Adipocyte (in vitro differentiated cells): ENCODE data around the gene ZDHHC3.

Experiments used
- DNase-seq: peaks from one replicate; pipeline ENCODE4 v3.0.0-alpha.2; 2015; ENCODE audit warnings: low read depth
- H3K27me3 ChIP-seq: replicated peaks from 2 replicates; pipeline ENCODE4 v1.7.0; 2013; ENCODE audit warnings: mild to moderate bottlenecking, low read length, moderate library complexity; ENCODE audit not compliant: control insufficient read depth, insufficient read depth
- H3K36me3 ChIP-seq: 2 replicates; pipeline ENCODE4 v1.7.0; 2013; ENCODE audit warnings: low read length, mild to moderate bottlenecking, moderate library complexity; ENCODE audit not compliant: control insufficient read depth, insufficient read depth, severe bottlenecking
- H3K4me1 ChIP-seq: 2 replicates; pipeline ENCODE4 v1.7.0; 2013; ENCODE audit warnings: mild to moderate bottlenecking, low read length, moderate library complexity; ENCODE audit not compliant: control insufficient read depth, insufficient read depth
- H3K4me3 ChIP-seq: 2 replicates; pipeline ENCODE4 v1.7.0; 2013; ENCODE audit warnings: mild to moderate bottlenecking, low read length, moderate library complexity
- H3K9ac ChIP-seq: 2 replicates; pipeline ENCODE4 v1.7.0; 2013; ENCODE audit warnings: mild to moderate bottlenecking, low read length, moderate library complexity
- H3K9me3 ChIP-seq: 2 replicates; pipeline ENCODE4 v1.7.0; 2013; ENCODE audit warnings: mild to moderate bottlenecking, low read length, moderate library complexity; ENCODE audit not compliant: control insufficient read depth

Gene ZDHHC3

GRCh38 chr3:44981751-44982150 is 5.8 kb upstream of the ZDHHC3 start:
- no peak overlapping the region for H3K4me3 ChIP-seq
- no peak for DNase-seq
- H3K4me1 ChIP-seq = peaks cover 50% of the 10 kb centered on the region
- H3K9me3 ChIP-seq = no peaks in the 10 kb centered on the region
- no peaks in the 10 kb centered on the region for H3K27me3 ChIP-seq
- no peak overlapping the region for H3K9ac ChIP-seq
- H3K36me3 ChIP-seq = no peaks in the 10 kb centered on the region

- H3K9ac ChIP-seq = no peak overlapping the region
- no peaks in the 10 kb centered on the region for H3K36me3 ChIP-seq
- DNase-seq = no peak
- H3K9me3 ChIP-seq = no peaks in the 10 kb centered on the region
- no peaks in the 10 kb centered on the region for H3K27me3 ChIP-seq
- H3K4me1 ChIP-seq = peaks cover 50% of the 10 kb centered on the region
- no peak overlapping the region for H3K4me3 ChIP-seq
Measured at GRCh38 chr3:44981220-44981619, 5.2 kb upstream of the ZDHHC3 start.

- Histone ChIP-seq H3K4me1 (peaks cover 45% of the 10 kb centered on the region), H3K27me3 (no peaks in the 10 kb centered on the region), H3K9ac (peak overlapping the region; percentile 90), H3K36me3 (no peaks in the 10 kb centered on the region), H3K9me3 (no peaks in the 10 kb centered on the region), H3K4me3 (peak overlapping the region; percentile 89)
- DNase-seq = no peak
Measured at GRCh38 chr3:44974416-44974815, 1.6 kb downstream of the ZDHHC3 start.

- Histone ChIP-seq H3K9me3 (no peaks in the 10 kb centered on the region), H3K36me3 (peaks cover 8% of the 10 kb centered on the region), H3K4me1 (peaks cover 21% of the 10 kb centered on the region), H3K27me3 (no peaks in the 10 kb centered on the region), H3K4me3 (no peak overlapping the region), H3K9ac (no peak overlapping the region)
- DNase-seq = no peak
Measured at GRCh38 chr3:44970926-44971490, 5.0 kb downstream of the ZDHHC3 start.

GRCh38 chr3:44969828-44970179 is 6.2 kb downstream of the ZDHHC3 start:
- Histone ChIP-seq H3K9me3 (no peaks in the 10 kb centered on the region), H3K27me3 (no peaks in the 10 kb centered on the region), H3K4me1 (peaks cover 20% of the 10 kb centered on the region), H3K36me3 (peaks cover 8% of the 10 kb centered on the region), H3K4me3 (no peak overlapping the region), H3K9ac (no peak overlapping the region)
- DNase-seq = no peak

- H3K36me3 ChIP-seq = peaks cover 8% of the 10 kb centered on the region
- H3K27me3 ChIP-seq = no peaks in the 10 kb centered on the region
- H3K4me1 ChIP-seq = peaks cover 15% of the 10 kb centered on the region
- no peak overlapping the region for H3K9ac ChIP-seq
- no peak overlapping the region for H3K4me3 ChIP-seq
- H3K9me3 ChIP-seq = no peaks in the 10 kb centered on the region
- no peak for DNase-seq
Measured at GRCh38 chr3:44969154-44969827, 6.7 kb downstream of the ZDHHC3 start.

GRCh38 chr3:44968447-44968858 is 7.5 kb downstream of the ZDHHC3 start:
- H3K9me3 ChIP-seq = no peaks in the 10 kb centered on the region

GRCh38 chr3:44966795-44967278 is 9.1 kb downstream of the ZDHHC3 start:
- no peaks in the 10 kb centered on the region for H3K9me3 ChIP-seq
- DNase-seq = no peak
- no peak overlapping the region for H3K9ac ChIP-seq
- H3K4me3 ChIP-seq = no peak overlapping the region
- no peaks in the 10 kb centered on the region for H3K27me3 ChIP-seq
- H3K4me1 ChIP-seq = peaks cover 7% of the 10 kb centered on the region
- H3K36me3 ChIP-seq = peaks cover 8% of the 10 kb centered on the region

More at GRCh38 chr3:44968447-44968858, 7.5 kb downstream of the ZDHHC3 start:
- Histone ChIP-seq H3K36me3 (peaks cover 8% of the 10 kb centered on the region), H3K4me1 (peaks cover 12% of the 10 kb centered on the region), H3K27me3 (no peaks in the 10 kb centered on the region), H3K4me3 (no peak overlapping the region), H3K9ac (no peak overlapping the region)
- DNase-seq = no peak

GRCh38 chr3:44965165-44965564 is 10.8 kb downstream of the ZDHHC3 start:
- H3K4me3 ChIP-seq = no peak overlapping the region
- no peak overlapping the region for H3K9ac ChIP-seq
- DNase-seq = no peak
- H3K27me3 ChIP-seq = no peaks in the 10 kb centered on the region
- no peaks in the 10 kb centered on the region for H3K9me3 ChIP-seq
- H3K4me1 ChIP-seq = peaks cover 14% of the 10 kb centered on the region
- H3K36me3 ChIP-seq = peaks cover 8% of the 10 kb centered on the region

- H3K4me3 ChIP-seq = no peak overlapping the region
- no peak for DNase-seq
- no peaks in the 10 kb centered on the region for H3K9me3 ChIP-seq
- H3K4me1 ChIP-seq = peaks cover 19% of the 10 kb centered on the region
- H3K36me3 ChIP-seq = peaks cover 10% of the 10 kb centered on the region
- no peaks in the 10 kb centered on the region for H3K27me3 ChIP-seq
- no peak overlapping the region for H3K9ac ChIP-seq
Measured at GRCh38 chr3:44963571-44964325, 12.2 kb downstream of the ZDHHC3 start.

- DNase-seq = no peak
- peaks cover 15% of the 10 kb centered on the region for H3K36me3 ChIP-seq
Measured at GRCh38 chr3:44962621-44963393, 13.2 kb downstream of the ZDHHC3 start.

More at GRCh38 chr3:44962621-44963393, 13.2 kb downstream of the ZDHHC3 start:
- Histone ChIP-seq H3K9me3 (no peaks in the 10 kb centered on the region), H3K9ac (no peak overlapping the region), H3K4me3 (no peak overlapping the region), H3K4me1 (peaks cover 19% of the 10 kb centered on the region), H3K27me3 (no peaks in the 10 kb centered on the region)
